ENCODE measurements around the gene SLC1A3.
"Not testable (repeated sequence)": the region's sequence is repeated elsewhere in the genome, so short reads cannot be mapped to it uniquely, and the experiment has no call there.

SLC1A3 gene

GRCh38 chr5:36630201-36631145, 24.1 kb downstream of the SLC1A3 start:
- no peak for DNase-seq (ENCODE audit: low read depth in 2 of 3, low spot score in 2 of 3)

GRCh38 chr5:36631154-36631553, 24.7 kb downstream of the SLC1A3 start:
- DNase-seq (ENCODE audit: low read depth in 2 of 3, low spot score in 2 of 3): no peak

- no peak for DNase-seq (ENCODE audit: low read depth in 2 of 3, low spot score in 2 of 3)
These were observed 25.4 kb downstream of the SLC1A3 start for GRCh38 chr5:36631620-36632362.

GRCh38 chr5:36632363-36632664, 25.9 kb downstream of the SLC1A3 start:
- no peak for DNase-seq (ENCODE audit: low read depth in 2 of 3, low spot score in 2 of 3)

GRCh38 chr5:36635721-36636390, 29.4 kb downstream of the SLC1A3 start:
- no peak for DNase-seq (ENCODE audit: low read depth in 2 of 3, low spot score in 2 of 3)

- no peak for DNase-seq (ENCODE audit: low read depth in 2 of 3, low spot score in 2 of 3)
These were observed 30.7 kb downstream of the SLC1A3 start for GRCh38 chr5:36637101-36637500.

- no peak for DNase-seq (ENCODE audit: low read depth in 2 of 3, low spot score in 2 of 3)
These were observed 31.1 kb downstream of the SLC1A3 start for GRCh38 chr5:36637516-36637915.

- DNase-seq (ENCODE audit: low read depth in 2 of 3, low spot score in 2 of 3): no peak
These were observed 31.6 kb downstream of the SLC1A3 start for GRCh38 chr5:36638056-36638455.

- DNase-seq (ENCODE audit: low read depth in 2 of 3, low spot score in 2 of 3): no peak
These were observed 34.5 kb downstream of the SLC1A3 start for GRCh38 chr5:36640949-36641348.

- DNase-seq (ENCODE audit: low read depth in 2 of 3, low spot score in 2 of 3): no peak
These were observed 35.0 kb downstream of the SLC1A3 start for GRCh38 chr5:36641431-36641830.

GRCh38 chr5:36642089-36642488, 35.7 kb downstream of the SLC1A3 start:
- DNase-seq (ENCODE audit: low read depth in 2 of 3, low spot score in 2 of 3): no peak

- no peak for DNase-seq (ENCODE audit: low read depth in 2 of 3, low spot score in 2 of 3)
These were observed 36.8 kb downstream of the SLC1A3 start for GRCh38 chr5:36643162-36643561.

GRCh38 chr5:36643841-36644240, 37.4 kb downstream of the SLC1A3 start:
- not testable (repeated sequence) for DNase-seq (ENCODE audit: low read depth in 2 of 3, low spot score in 2 of 3)

- DNase-seq (ENCODE audit: low read depth in 2 of 3, low spot score in 2 of 3): no peak
These were observed 38.3 kb downstream of the SLC1A3 start for GRCh38 chr5:36644727-36645126.

- no peak for DNase-seq (ENCODE audit: low read depth in 2 of 3, low spot score in 2 of 3)
These were observed 39.7 kb downstream of the SLC1A3 start for GRCh38 chr5:36646100-36646499.

GRCh38 chr5:36646507-36647023, 40.2 kb downstream of the SLC1A3 start:
- DNase-seq (ENCODE audit: low read depth in 2 of 3, low spot score in 2 of 3): no peak

- DNase-seq (ENCODE audit: low read depth in 2 of 3, low spot score in 2 of 3): no peak
These were observed 40.6 kb downstream of the SLC1A3 start for GRCh38 chr5:36647046-36647445.

GRCh38 chr5:36648426-36648825, 42.0 kb downstream of the SLC1A3 start:
- no peak for DNase-seq (ENCODE audit: low read depth in 2 of 3, low spot score in 2 of 3)

- no peak for DNase-seq (ENCODE audit: low read depth in 2 of 3, low spot score in 2 of 3)
These were observed 45.6 kb downstream of the SLC1A3 start for GRCh38 chr5:36651761-36652685.

GRCh38 chr5:36653044-36653705, 46.8 kb downstream of the SLC1A3 start:
- no peak for DNase-seq (ENCODE audit: low read depth in 2 of 3, low spot score in 2 of 3)

Data from activated CD8-positive, alpha-beta memory T cell treated with anti-CD3 and anti-CD28 coated beads for 48 hours (primary cell).